ENCODE data around the gene SENP5.

The SENP5 gene

GRCh38 chr3:196886144-196886543, 18.4 kb downstream of the SENP5 start:
- DNase-seq, result no peak

GRCh38 chr3:196889844-196890708, 22.4 kb downstream of the SENP5 start:
- DNase-seq, result no peak

GRCh38 chr3:196894557-196895295, 27.0 kb downstream of the SENP5 start:
- no peak for DNase-seq

- DNase-seq, result no peak
Measured at GRCh38 chr3:196896229-196896628, 28.5 kb downstream of the SENP5 start.

- DNase-seq, result no peak
Measured at GRCh38 chr3:196901768-196902167, 34.0 kb downstream of the SENP5 start.

- DNase-seq, result no peak
Measured at GRCh38 chr3:196902296-196902695, 34.6 kb downstream of the SENP5 start.

- DNase-seq, result no peak
Measured at GRCh38 chr3:196903740-196904139, 36.0 kb downstream of the SENP5 start.

GRCh38 chr3:196914866-196915265, 47.1 kb downstream of the SENP5 start:
- no peak for DNase-seq

GRCh38 chr3:196915375-196915774, 47.7 kb downstream of the SENP5 start:
- no peak for DNase-seq

GRCh38 chr3:196916221-196916620, 48.5 kb downstream of the SENP5 start:
- no peak for DNase-seq

- DNase-seq, result no peak
Measured at GRCh38 chr3:196916995-196917394, 49.3 kb downstream of the SENP5 start.

- DNase-seq, result no peak
Measured at GRCh38 chr3:196918968-196919367, 51.2 kb downstream of the SENP5 start.

GRCh38 chr3:196920733-196921132, 53.0 kb downstream of the SENP5 start:
- no peak for DNase-seq

- no peak for DNase-seq
Measured at GRCh38 chr3:196927571-196928453, 60.1 kb downstream of the SENP5 start.

- no peak for DNase-seq
Measured at GRCh38 chr3:196931157-196931556, 63.4 kb downstream of the SENP5 start.

- DNase-seq, result no peak
Measured at GRCh38 chr3:196931828-196932587, 64.3 kb downstream of the SENP5 start.

GRCh38 chr3:196932600-196932999, 64.9 kb downstream of the SENP5 start:
- no peak for DNase-seq

- no peak for DNase-seq
Measured at GRCh38 chr3:196936288-196936687, 68.6 kb downstream of the SENP5 start.

GRCh38 chr3:196938124-196938523, 70.4 kb downstream of the SENP5 start:
- DNase-seq, result no peak

- no peak for DNase-seq
Measured at GRCh38 chr3:196938576-196938975, 70.9 kb downstream of the SENP5 start.

GRCh38 chr3:196941729-196942225, 74.1 kb downstream of the SENP5 start:
- peak; percentile 48 for DNase-seq
